Measurements from ENCODE around the gene IFNA2. TPM values are rescaled to one million over a fixed set of nuclear protein-coding genes. Genes with fewer than 3 reads are reported as not detected.

Gene IFNA2
- total and polyA plus RNA-seq, 4 donors = not detected

DNA sequence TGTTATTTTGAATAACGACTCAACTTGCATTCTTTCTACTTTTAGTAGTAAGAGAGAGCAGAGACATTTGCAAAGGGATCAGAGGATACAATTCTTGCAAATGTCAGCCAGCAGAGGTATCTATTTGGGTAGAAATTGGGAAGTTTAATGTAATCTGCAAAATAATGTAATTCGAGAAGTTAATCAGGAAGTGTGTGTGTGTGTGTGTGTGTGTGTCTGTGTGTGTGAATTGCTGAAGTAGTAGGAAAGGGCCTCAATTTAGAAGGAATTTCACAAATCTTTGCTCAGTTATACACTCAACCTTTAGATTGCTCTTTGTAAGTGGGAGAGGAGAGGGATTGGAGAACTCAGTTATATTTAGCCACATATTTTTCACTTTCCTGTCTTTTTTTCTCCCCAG lies 44.0 kb upstream of the IFNA2 start:
- Histone ChIP-seq H3K4me3 (ENCODE audit: low read depth in 1 of 3, low read length in 3 of 3) (no peak overlapping the region), H3K9ac (ENCODE audit: low read depth in 1 of 2, low read length in 2 of 2) (no peak overlapping the region), H3K27ac (ENCODE audit: low read depth in 1 of 2, low read length in 2 of 2) (no peak overlapping the region), H3K27me3 (ENCODE audit: control insufficient read depth in 4 of 4, insufficient read depth in 4 of 4, low read length in 3 of 4) (peaks cover 0 to 1% (median 0%) of the 10 kb centered on the region in 4 donors), H3K9me3 (ENCODE audit: control insufficient read depth in 4 of 4, low read length in 3 of 4) (no peaks in the 10 kb centered on the region), H3K36me3 (ENCODE audit: control insufficient read depth in 4 of 4, insufficient read depth in 3 of 4, low read depth in 1 of 4, low read length in 3 of 4) (no peaks in the 10 kb centered on the region), H3K4me1 (ENCODE audit: control insufficient read depth in 4 of 4, insufficient read depth in 4 of 4, low read length in 3 of 4) (no peaks in the 10 kb centered on the region)
- no peak for DNase-seq (ENCODE audit: low spot score)
- TF ChIP-seq YY1 (IDR thresholded peaks at IDR 0.05) (no peak), GABPA (IDR thresholded peaks at IDR 0.05 in 1 of 2, conservative IDR thresholded peaks at IDR 0.05 in 1 of 2) (no peak), RXRA (IDR thresholded peaks at IDR 0.05) (no peak)
- 57% methylated on average over 2 of the region's 2 CpGs for WGBS

DNA sequence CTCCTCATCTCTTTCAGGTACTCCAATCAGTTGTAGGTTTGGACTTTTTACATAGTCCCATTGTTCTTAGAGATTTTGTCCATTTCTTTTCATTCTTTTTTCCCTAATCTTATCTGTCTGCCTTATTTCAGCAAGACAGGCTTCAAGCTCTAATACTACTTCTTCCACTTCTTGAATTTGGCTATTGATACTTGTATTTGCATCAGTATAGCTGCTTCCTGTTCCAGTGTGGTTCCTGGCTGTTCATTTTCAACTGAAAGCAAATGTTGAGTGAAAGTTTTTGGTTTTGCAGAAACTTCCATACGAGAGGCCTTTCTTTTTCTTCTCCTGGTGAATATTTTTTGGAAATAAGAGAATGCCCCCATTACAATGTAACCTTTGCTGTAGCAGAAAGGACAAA lies 43.0 kb upstream of the IFNA2 start:
- H3K36me3 ChIP-seq (ENCODE audit: control insufficient read depth in 4 of 4, insufficient read depth in 3 of 4, low read depth in 1 of 4, low read length in 3 of 4) = no peaks in the 10 kb centered on the region
- H3K4me3 ChIP-seq (ENCODE audit: low read depth in 1 of 3, low read length in 3 of 3) = no peak overlapping the region
- no peak for DNase-seq (ENCODE audit: low spot score)
- TF ChIP-seq RXRA (IDR thresholded peaks at IDR 0.05) (no peak), FOXA2 (IDR thresholded peaks at IDR 0.05) (no peak), HNF4A (conservative IDR thresholded peaks at IDR 0.05) (no peak), NR2F2 (IDR thresholded peaks at IDR 0.05) (no peak), SP1 (IDR thresholded peaks at IDR 0.05) (no peak), GABPA (IDR thresholded peaks at IDR 0.05 in 1 of 2, conservative IDR thresholded peaks at IDR 0.05 in 1 of 2) (no peak), FOXA1 (IDR thresholded peaks at IDR 0.05) (no peak)
- TF ChIP-seq, protein P1, sequence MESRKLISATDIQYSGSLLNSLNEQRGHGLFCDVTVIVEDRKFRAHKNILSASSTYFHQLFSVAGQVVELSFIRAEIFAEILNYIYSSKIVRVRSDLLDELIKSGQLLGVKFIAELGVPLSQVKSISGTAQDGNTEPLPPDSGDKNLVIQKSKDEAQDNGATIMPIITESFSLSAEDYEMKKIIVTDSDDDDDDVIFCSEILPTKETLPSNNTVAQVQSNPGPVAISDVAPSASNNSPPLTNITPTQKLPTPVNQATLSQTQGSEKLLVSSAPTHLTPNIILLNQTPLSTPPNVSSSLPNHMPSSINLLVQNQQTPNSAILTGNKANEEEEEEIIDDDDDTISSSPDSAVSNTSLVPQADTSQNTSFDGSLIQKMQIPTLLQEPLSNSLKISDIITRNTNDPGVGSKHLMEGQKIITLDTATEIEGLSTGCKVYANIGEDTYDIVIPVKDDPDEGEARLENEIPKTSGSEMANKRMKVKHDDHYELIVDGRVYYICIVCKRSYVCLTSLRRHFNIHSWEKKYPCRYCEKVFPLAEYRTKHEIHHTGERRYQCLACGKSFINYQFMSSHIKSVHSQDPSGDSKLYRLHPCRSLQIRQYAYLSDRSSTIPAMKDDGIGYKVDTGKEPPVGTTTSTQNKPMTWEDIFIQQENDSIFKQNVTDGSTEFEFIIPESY (IDR thresholded peaks at IDR 0.05) = no peak
- TF ChIP-seq, protein P2, sequence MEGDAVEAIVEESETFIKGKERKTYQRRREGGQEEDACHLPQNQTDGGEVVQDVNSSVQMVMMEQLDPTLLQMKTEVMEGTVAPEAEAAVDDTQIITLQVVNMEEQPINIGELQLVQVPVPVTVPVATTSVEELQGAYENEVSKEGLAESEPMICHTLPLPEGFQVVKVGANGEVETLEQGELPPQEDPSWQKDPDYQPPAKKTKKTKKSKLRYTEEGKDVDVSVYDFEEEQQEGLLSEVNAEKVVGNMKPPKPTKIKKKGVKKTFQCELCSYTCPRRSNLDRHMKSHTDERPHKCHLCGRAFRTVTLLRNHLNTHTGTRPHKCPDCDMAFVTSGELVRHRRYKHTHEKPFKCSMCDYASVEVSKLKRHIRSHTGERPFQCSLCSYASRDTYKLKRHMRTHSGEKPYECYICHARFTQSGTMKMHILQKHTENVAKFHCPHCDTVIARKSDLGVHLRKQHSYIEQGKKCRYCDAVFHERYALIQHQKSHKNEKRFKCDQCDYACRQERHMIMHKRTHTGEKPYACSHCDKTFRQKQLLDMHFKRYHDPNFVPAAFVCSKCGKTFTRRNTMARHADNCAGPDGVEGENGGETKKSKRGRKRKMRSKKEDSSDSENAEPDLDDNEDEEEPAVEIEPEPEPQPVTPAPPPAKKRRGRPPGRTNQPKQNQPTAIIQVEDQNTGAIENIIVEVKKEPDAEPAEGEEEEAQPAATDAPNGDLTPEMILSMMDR (IDR thresholded peaks at IDR 0.05; ENCODE audit: low read depth, low read length, missing input control) = no peak
- no peak overlapping the region for H3K27ac ChIP-seq (ENCODE audit: low read depth in 1 of 2, low read length in 2 of 2)
- H3K4me1 ChIP-seq (ENCODE audit: control insufficient read depth in 4 of 4, insufficient read depth in 4 of 4, low read length in 3 of 4) = no peaks in the 10 kb centered on the region
- H3K27me3 ChIP-seq (ENCODE audit: control insufficient read depth in 4 of 4, insufficient read depth in 4 of 4, low read length in 3 of 4) = no peaks in the 10 kb centered on the region
- no peak overlapping the region for H3K9ac ChIP-seq (ENCODE audit: low read depth in 1 of 2, low read length in 2 of 2)
- no peaks in the 10 kb centered on the region for H3K9me3 ChIP-seq (ENCODE audit: control insufficient read depth in 4 of 4, low read length in 3 of 4)
- 56% methylated on average over 1 of the region's 1 CpG for WGBS

DNA sequence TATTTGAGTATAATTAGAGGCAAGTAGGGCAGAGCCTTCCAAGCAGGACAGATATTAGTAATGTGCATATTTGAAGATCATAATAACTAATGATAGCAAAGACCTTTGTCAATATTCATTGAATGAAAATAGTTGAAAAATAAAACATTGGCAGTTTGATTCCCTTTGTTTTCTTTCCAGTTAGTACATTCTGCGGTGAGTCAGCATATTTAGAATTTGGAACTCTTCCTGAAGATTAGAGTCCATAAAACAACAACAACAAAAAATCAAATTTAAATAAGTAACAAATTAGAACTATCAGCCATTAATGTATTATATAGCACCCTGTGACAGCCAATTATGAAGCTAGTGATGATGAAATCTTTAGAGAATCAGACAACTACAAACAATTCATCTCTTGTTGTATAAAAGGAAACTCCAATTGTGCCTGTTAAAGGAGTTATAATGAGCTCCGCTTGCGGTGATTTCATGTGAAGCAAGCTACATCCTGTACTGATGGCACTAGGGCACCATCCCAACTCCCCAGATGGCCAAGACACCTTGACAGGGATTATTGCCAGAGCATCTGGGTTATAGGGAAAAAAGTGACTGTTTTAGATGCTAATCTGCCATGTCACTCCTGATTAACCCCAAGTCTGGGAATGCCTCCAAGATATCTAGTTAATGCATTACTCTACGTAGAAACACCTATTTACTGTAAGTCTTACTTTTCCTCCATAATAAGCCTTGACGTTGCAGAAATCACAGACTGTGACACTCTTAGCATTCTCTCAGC lies 30.5 kb upstream of the IFNA2 start:
- H3K27ac ChIP-seq (ENCODE audit: low read depth in 1 of 2, low read length in 2 of 2) = no peak overlapping the region
- no peak overlapping the region for H3K4me3 ChIP-seq (ENCODE audit: low read depth in 1 of 3, low read length in 3 of 3)
- no peaks in the 10 kb centered on the region for H3K36me3 ChIP-seq (ENCODE audit: control insufficient read depth in 4 of 4, insufficient read depth in 3 of 4, low read depth in 1 of 4, low read length in 3 of 4)
- no peaks in the 10 kb centered on the region for H3K9me3 ChIP-seq (ENCODE audit: control insufficient read depth in 4 of 4, low read length in 3 of 4)
- DNase-seq (ENCODE audit: low spot score) = no peak
- H3K27me3 ChIP-seq (ENCODE audit: control insufficient read depth in 4 of 4, insufficient read depth in 4 of 4, low read length in 3 of 4) = peaks cover 0 to 7% (median 0%) of the 10 kb centered on the region in 4 donors
- TF ChIP-seq, protein P1 (IDR thresholded peaks at IDR 0.05) = no peak
- TF ChIP-seq, protein P3, sequence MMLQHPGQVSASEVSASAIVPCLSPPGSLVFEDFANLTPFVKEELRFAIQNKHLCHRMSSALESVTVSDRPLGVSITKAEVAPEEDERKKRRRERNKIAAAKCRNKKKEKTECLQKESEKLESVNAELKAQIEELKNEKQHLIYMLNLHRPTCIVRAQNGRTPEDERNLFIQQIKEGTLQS (IDR thresholded peaks at IDR 0.05) = no peak
- TF ChIP-seq, protein P4, sequence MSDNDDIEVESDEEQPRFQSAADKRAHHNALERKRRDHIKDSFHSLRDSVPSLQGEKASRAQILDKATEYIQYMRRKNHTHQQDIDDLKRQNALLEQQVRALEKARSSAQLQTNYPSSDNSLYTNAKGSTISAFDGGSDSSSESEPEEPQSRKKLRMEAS (IDR thresholded peaks at IDR 0.05) = no peak
- no peaks in the 10 kb centered on the region for H3K4me1 ChIP-seq (ENCODE audit: control insufficient read depth in 4 of 4, insufficient read depth in 4 of 4, low read length in 3 of 4)
- WGBS = 76% methylated on average over 5 of the region's 5 CpGs
- H3K9ac ChIP-seq (ENCODE audit: low read depth in 1 of 2, low read length in 2 of 2) = no peak overlapping the region

Data from liver (tissue), 9 donors.